ENCODE results near the gene POLR2E. TPM values are rescaled to one million over a fixed set of nuclear protein-coding genes. Genes with fewer than 3 reads are reported as not detected.
A peak's percentile ranks its signal among the peaks of the same experiment; 100 is the strongest.

The POLR2E gene
- total and polyA plus RNA-seq, 2 of the 8 experiments (the other 6 are each of a cell fraction or from before 2014, with no cell fraction given): 281 to 381 TPM

- no peaks in the 10 kb centered on the region for H3K79me1 ChIP-seq (ENCODE audit: low read depth, low read length)
- no peak overlapping the region for H3K23ac ChIP-seq (ENCODE audit: insufficient read length)
- H3K14ac ChIP-seq (ENCODE audit: insufficient read length): no peak overlapping the region
- no peak overlapping the region for H4K8ac ChIP-seq (ENCODE audit: extremely low read depth, insufficient read depth, low read length)
- H4K91ac ChIP-seq (replicated peaks; ENCODE audit: insufficient read length, low read length): no peak overlapping the region
- no peak overlapping the region for H4K5ac ChIP-seq (ENCODE audit: insufficient read length, low read depth, low read length)
- CTCF ChIA-PET (ENCODE audit: partially characterized antibody): interaction anchor here (0.8 to 4.8 kb wide), 10 partner anchors 9 to 223 kb away, joined by 3 to 27 read pairs (median 4); partner anchors contain the start of gene ARHGAP45
- no peak overlapping the region for H3K18ac ChIP-seq (ENCODE audit: extremely low read depth, low read length)
- H2BK12ac ChIP-seq (ENCODE audit: low read depth, low read length): no peak overlapping the region
- no peak overlapping the region for H2BK15ac ChIP-seq (ENCODE audit: low read length)
- WGBS, 2 experiments (ENCODE audit: extremely low coverage in 1 of 2, insufficient coverage in 1 of 2, insufficient read length in 1 of 2, insufficient replicate concordance in 2 of 2, low coverage in 1 of 2, low lambda C conversion rate in 2 of 2, missing lambda C conversion rate in 1 of 2): 77% methylated on average over 22 of the region's 22 CpGs; no CpG with 5 or more reads in 1 of the 2 experiments
- POLR2A ChIA-PET (ENCODE audit: partially characterized antibody): interaction anchor here (0.8 to 16.4 kb wide), 23 partner anchors 9 to 401 kb away, joined by 3 to 509 read pairs (median 6); partner anchors contain the start of genes ARHGAP45, CIRBP, CNN2 and GPX4
- no peak overlapping the region for H3K4ac ChIP-seq (replicated peaks; ENCODE audit: insufficient read length, low read depth, low read length)
- peaks cover 11 to 19% (median 17%) of the 10 kb centered on the region in 4 experiments for H3K36me3 ChIP-seq (ENCODE audit: control insufficient read depth in 2 of 4, insufficient read depth in 4 of 4, low read length in 3 of 4)
- TF ChIP-seq KDM1A (IDR thresholded peaks at IDR 0.05; ENCODE audit: borderline replicate concordance, low read length) (0 out of 2 replicates have a peak, but pooled peaks have one; percentile 13), SAP30 (IDR thresholded peaks at IDR 0.05; ENCODE audit: insufficient read depth, insufficient replicate concordance, low read length) (no peak), MAFK (IDR thresholded peaks at IDR 0.05; ENCODE audit: low read depth, low read length) (no peak), RFX5 (IDR thresholded peaks at IDR 0.05; ENCODE audit: borderline replicate concordance, low read depth, low read length) (no peak), JUND (IDR thresholded peaks at IDR 0.05; ENCODE audit: low read length) (no peak), NRF1 (IDR thresholded peaks at IDR 0.05; ENCODE audit: low read depth, low read length) (no peak), POLR2A (IDR thresholded peaks at IDR 0.05; ENCODE audit: control extremely low read depth in 1 of 2, low read depth in 2 of 2, low read length in 2 of 2) (peak in 1 of 2 experiments; percentile 71; a peak in 2 of 3 replicates), ASH2L (IDR thresholded peaks at IDR 0.05; ENCODE audit: low read length) (peak; percentile 24), PHF8 (conservative IDR thresholded peaks at IDR 0.05; ENCODE audit: low read depth, low read length) (no peak), POLR2AphosphoS5 (IDR thresholded peaks at IDR 0.05; ENCODE audit: low read depth, low read length) (peak; percentile 81), ATF2 (IDR thresholded peaks at IDR 0.05; ENCODE audit: low read length) (no peak)
- H3K9ac ChIP-seq (replicated peaks in 1 of 4; ENCODE audit: extremely low read depth in 1 of 4, low read depth in 3 of 4, low read length in 3 of 4): no peak overlapping the region; a peak in 1 of 7 replicates
- H3K79me2 ChIP-seq (ENCODE audit: control insufficient read depth in 1 of 2, insufficient read depth in 2 of 2, low read length in 2 of 2): no peaks in the 10 kb centered on the region
- peaks cover 0 to 10% (median 9%) of the 10 kb centered on the region in 4 experiments; a peak in 6 of 7 replicates for H3K4me1 ChIP-seq (replicated peaks in 1 of 4; ENCODE audit: control insufficient read depth in 3 of 4, insufficient read depth in 4 of 4, low read length in 3 of 4)
- H2BK20ac ChIP-seq (ENCODE audit: low read length): no peak overlapping the region
- peak overlapping the region; percentile 60; the same call in 1 of the 2 replicates for H2BK5ac ChIP-seq (ENCODE audit: low read depth, low read length)
- peak overlapping the region; percentile 11 to 65 (median 35); a peak in 6 of 8 replicates for H3K4me3 ChIP-seq (ENCODE audit: extremely low read depth in 1 of 4, insufficient read depth in 2 of 4, low read depth in 3 of 4, low read length in 4 of 4)
- H3K56ac ChIP-seq (replicated peaks; ENCODE audit: insufficient read length, low read depth, low read length): no peak overlapping the region
- no peak overlapping the region for H2BK120ac ChIP-seq (replicated peaks; ENCODE audit: low read depth, low read length)
- H3K4me2 ChIP-seq (ENCODE audit: insufficient read depth in 1 of 2, low read depth in 2 of 2, low read length in 2 of 2): peak overlapping the region; percentile 64 to 90
- H3K27me3 ChIP-seq (replicated peaks in 1 of 4; ENCODE audit: control insufficient read depth in 3 of 4, extremely low read depth in 1 of 4, insufficient read depth in 3 of 4, low read length in 3 of 4): no peaks in the 10 kb centered on the region
- 0 out of 2 replicates have a peak overlapping the region, but pooled peaks have one; percentile 9 for H3K27ac ChIP-seq (ENCODE audit: low read depth, low read length)
- no peak overlapping the region for H2AK5ac ChIP-seq (ENCODE audit: low read depth, low read length)
- no peaks in the 10 kb centered on the region for H3K9me3 ChIP-seq (ENCODE audit: insufficient read depth in 2 of 2, low read depth in 1 of 2, low read length in 1 of 2)
- no peak for FAIRE-seq
- H4K20me1 ChIP-seq (replicated peaks in 1 of 2; ENCODE audit: control insufficient read depth in 1 of 2, insufficient read depth in 2 of 2, low read length in 2 of 2): peaks cover 0 to 12% of the 10 kb centered on the region in 2 experiments
- DNase-seq (ENCODE audit: low read depth in 1 of 2, low spot score in 2 of 2): peak in 1 of 2 experiments; percentile 63
- no peak overlapping the region for H2AFZ ChIP-seq (ENCODE audit: low read length)
- H3K23me2 ChIP-seq (ENCODE audit: low read depth, low read length): peaks cover 10% of the 10 kb centered on the region
Observed at GRCh38 chr19:1038978-1039645, 56.1 kb downstream of the POLR2E start.
